IPS DF 6.9 (cell line): Measurements from ENCODE around the gene BCKDK.

Source experiments
- DNase-seq: peaks from one replicate; pipeline ENCODE4 v3.0.0-alpha.2; 2013; ENCODE audit warnings: low read depth, low spot score
- H3K27ac ChIP-seq: one replicate; pipeline ENCODE4 v1.5.1; 2013; ENCODE audit warnings: low read length, control low read depth
- H3K27me3 ChIP-seq: 2 replicates; pipeline ENCODE4 v1.6.1; 2013; ENCODE audit warnings: mild to moderate bottlenecking, low read length; ENCODE audit not compliant: control insufficient read depth, insufficient read depth
- H3K36me3 ChIP-seq: 2 replicates; pipeline ENCODE4 v1.6.1; 2013; ENCODE audit warnings: low read length; ENCODE audit not compliant: control insufficient read depth, insufficient read depth
- H3K4me1 ChIP-seq: 2 replicates; pipeline ENCODE4 v1.6.1; 2013; ENCODE audit warnings: low read length; ENCODE audit not compliant: control insufficient read depth, insufficient read depth
- H3K4me3 ChIP-seq: 2 replicates; pipeline ENCODE4 v1.5.1; 2013; ENCODE audit warnings: mild to moderate bottlenecking, low read length
- H3K9me3 ChIP-seq: 2 replicates; pipeline ENCODE4 v1.6.1; 2013; ENCODE audit warnings: low read length, inconsistent platforms; ENCODE audit not compliant: control insufficient read depth, insufficient read depth
- WGBS: extraction: QIAGEN DNeasy Blood & Tissue Kit; methylation state at CpG from one replicate; pipeline ENCODE4 v1.1.7; 2013; ENCODE audit warnings: mixed read lengths, missing lambda C conversion rate; ENCODE audit not compliant: insufficient read length, insufficient coverage; 5-methylcytosine and 5-hydroxymethylcytosine counted together

BCKDK gene

GRCh38 chr16:31157136-31157535, 49.0 kb downstream of the BCKDK start:
- DNase-seq: no peak
- Histone ChIP-seq H3K27me3 (no peaks in the 10 kb centered on the region), H3K36me3 (no peaks in the 10 kb centered on the region), H3K4me3 (no peak overlapping the region), H3K27ac (no peak overlapping the region), H3K9me3 (no peaks in the 10 kb centered on the region), H3K4me1 (no peaks in the 10 kb centered on the region)
- no CpG with 5 or more reads among the region's 8 CpGs for WGBS
